Peyer's patch (tissue), 4 donors: ENCODE measurements around the gene CALHM4.

Experiments used
- CTCF ChIP-seq, 6 experiments: fragments of 450-650 bp in 4 of 6; fragments of 200-600 bp in 2 of 6; sonication (generic) in 1 of 6; IDR thresholded peaks; one replicate each; pipeline ENCODE4 v1.5.1; 2017 to 2019; ENCODE audit warnings: antibody characterized with exemption in 6 of 6, mild to moderate bottlenecking in 3 of 6, moderate library complexity in 1 of 6
- POLR2A ChIP-seq, 2 donors: fragments of 450-650 bp; IDR thresholded peaks; one replicate each; pipeline ENCODE4 v1.5.1; 2017; ENCODE audit warnings: antibody characterized with exemption in 2 of 2, mild to moderate bottlenecking in 2 of 2, moderate library complexity in 2 of 2

DNA sequence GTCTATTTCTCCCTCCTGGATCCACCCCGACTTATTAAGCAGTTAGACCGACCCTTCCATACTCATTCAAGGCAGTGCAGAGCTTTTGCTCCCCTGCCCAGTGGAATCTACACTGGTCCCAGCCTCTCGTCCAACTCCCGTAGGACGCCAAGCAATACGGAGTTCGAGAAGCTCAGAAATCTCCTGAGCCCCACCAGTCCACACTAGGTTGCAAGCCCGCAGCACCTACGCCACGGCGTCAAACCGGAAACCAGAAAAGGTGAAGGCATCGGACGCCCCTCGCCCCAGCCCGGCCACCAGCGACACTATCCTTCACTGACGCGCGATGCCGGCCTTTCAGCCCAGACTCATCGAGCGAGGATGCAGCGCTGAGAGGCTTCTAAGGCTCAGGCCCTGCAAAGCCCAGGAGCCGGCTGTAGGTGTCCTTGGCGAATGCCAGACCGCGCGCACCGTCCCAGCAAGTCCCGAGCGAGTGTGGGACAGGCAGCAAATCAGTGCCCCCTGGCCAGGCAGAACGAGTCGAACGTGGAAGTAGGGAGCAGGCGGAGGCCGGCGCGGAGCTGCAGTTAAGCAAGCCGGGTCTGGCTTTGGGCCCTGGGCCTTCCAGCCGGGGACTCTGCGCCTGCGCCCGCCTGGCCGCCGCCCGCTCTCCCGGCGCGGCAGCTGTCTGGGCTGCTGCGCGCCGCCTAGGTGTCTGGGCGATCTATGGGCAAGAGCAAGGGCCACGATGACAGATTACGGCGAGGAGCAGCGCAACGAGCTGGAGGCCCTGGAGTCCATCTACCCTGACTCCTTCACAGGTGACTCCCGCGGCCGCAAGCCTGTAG lies 17.5 kb downstream of the CALHM4 start, which contains the start of gene RWDD1:
- peak in 4 of 6 experiments; percentile 29 to 44 (median 36) for TF ChIP-seq CTCF (IDR thresholded peaks at IDR 0.05)
- peak; percentile 61 to 68 for TF ChIP-seq POLR2A (IDR thresholded peaks at IDR 0.05)
